Activated T-cell treated with anti-CD3 and anti-CD28 coated beads for 48 hours (primary cell): ENCODE measurements around the gene CENPI.
A peak's percentile ranks its signal among the peaks of the same experiment; 100 is the strongest.
"Not testable (repeated sequence)": the region's sequence is repeated elsewhere in the genome, so short reads cannot be mapped to it uniquely, and the experiment has no call there.

Experiments
- DNase-seq: peaks from one replicate; pipeline ENCODE4 v3.0.0-alpha.2; 2020; ENCODE audit warnings: low read depth

Gene CENPI

DNA sequence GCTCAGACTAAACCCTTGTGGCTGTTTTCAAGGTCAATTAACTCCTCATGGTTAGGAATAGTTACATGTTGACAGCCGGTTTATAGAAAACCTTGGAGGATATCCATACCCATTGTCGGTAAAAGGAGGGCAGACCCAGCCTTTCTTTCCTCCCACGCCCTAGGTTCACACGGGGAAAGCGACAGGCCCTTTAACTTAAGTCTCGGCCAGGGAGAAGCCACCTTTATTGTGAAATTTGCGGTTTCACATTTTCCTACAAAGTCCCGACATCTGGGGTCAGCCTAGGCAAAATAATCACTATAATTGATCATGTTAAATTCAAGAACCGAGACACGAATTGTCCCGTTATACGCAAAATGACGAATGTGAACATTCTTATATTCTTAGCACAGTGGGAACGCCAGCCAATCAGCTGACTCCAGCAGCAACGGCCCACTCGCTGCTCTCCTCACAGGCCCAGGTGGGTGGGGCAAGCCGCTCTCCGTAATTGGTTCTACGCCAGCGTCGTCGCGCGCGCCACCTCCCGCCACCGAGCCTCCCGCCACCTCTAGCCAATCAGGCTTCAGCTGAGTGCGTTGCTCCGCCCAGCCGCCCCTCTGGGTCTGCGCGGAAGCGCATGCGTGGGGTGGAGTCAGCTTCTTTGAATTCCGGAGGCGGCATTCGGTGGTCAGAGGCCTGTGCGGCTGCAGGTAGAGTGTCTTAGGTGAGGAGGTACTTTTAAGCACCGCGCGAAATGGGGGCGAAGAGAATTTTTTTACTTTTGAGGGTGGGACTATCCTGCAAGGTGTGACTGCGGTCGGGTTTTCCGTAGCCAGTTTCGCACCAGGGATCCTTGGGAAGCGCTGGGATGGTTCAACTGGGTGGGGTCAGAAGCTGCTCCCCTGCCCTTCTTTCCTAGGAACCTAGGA lies at the start of gene CENPI:
CENPI (plus strand) TSS at position 659 of the 908 bp plus-strand sequence. CDS start 2,867 bp downstream, outside the sequence.
- peak; percentile 88 for DNase-seq

GRCh38 chrX:101051153-101051548 lies 46.9 kb upstream of the CENPI start:
- DNase-seq = no peak

DNA sequence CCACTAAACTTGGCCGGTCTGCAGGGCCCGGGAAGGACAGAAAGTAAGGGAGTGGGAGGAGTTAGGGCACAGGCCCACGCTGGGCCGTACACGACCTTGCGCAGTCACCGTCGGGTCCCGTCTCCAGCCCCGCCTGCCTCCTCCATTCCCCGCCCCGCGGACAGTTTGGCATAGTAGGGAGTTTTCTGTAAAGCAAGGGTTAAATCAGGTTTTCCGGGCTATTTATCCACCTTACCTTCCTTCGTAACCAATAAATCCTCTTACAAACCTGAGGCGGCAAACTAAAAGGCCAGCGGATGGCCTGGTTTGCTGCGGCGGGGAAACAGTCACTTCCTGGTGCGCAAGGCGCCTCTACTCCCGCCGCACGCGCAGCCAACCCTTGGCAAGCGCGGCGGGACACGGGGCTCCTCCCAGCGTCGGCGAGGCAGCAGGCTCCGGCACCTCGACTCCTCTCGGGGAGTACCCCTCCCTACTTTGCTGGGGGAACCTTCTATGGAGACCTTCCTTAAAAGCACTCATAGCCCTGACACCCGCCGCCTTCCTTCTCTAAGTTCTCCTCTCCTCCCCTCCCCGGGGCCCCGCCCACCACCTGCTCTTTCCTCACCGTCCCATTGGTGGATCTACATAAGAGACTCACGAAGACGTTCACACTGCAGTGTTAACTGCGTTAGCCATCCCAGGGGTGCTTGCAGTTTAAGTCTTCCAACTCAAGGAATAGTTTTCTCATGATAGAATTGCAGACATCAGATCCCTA lies 46.3 kb upstream of the CENPI start, which contains the start of gene TRMT2B:
TRMT2B (minus strand) TSS at position 563 of the 754 bp plus-strand sequence. CDS start 9,822 bp downstream, outside the sequence.
- peak; percentile 64 for DNase-seq

DNA sequence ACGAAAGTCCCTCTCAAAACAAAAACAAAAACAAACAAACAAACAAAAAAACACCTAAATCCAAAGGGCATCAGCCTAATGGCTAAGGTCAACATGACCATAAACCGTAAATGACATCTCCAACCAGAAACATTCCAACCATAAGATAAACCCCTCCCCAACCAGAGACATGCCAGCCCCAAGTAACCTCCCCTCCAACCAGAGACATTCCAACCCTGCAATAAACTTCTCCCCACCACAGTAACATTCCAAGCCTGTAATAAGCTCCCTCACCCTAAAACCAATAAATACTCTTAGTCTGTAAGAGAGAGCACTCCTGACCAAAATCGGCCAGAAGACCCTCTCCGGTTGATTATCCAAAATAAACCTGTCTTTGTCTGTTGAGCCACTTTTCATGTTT lies 41.5 kb upstream of the CENPI start:
- not testable (repeated sequence) for DNase-seq

- no peak for DNase-seq
Observed at GRCh38 chrX:101057093-101057714, 40.8 kb upstream of the CENPI start.

GRCh38 chrX:101062176-101062575 lies 35.8 kb upstream of the CENPI start:
- no peak for DNase-seq

DNA sequence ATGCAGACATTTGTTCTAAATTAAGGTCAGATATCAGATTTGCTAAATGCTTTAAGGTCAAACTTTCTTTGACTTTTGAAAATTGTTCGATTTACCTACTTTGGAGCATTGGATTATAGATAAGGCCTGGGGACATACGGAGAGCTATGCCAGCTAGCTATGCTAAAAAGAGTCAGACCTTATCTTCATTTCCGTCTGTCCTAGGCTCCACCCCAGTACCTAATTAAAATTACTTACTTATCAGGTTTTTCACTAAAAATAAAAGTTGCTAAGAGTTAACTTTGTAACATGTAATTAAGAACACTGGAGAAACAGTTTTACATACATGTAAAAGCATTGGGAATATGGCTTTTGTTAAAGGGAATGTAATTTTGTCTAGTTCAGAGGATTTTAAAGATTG lies 26.4 kb upstream of the CENPI start:
- DNase-seq = no peak

- no peak for DNase-seq
Observed at GRCh38 chrX:101078716-101079598, 19.0 kb upstream of the CENPI start, which contains the start of gene TMEM35A. Gene TMEM35A (plus strand): TSS chrX:101078879. CDS start chrX:101079003, 124 bp downstream.

DNA sequence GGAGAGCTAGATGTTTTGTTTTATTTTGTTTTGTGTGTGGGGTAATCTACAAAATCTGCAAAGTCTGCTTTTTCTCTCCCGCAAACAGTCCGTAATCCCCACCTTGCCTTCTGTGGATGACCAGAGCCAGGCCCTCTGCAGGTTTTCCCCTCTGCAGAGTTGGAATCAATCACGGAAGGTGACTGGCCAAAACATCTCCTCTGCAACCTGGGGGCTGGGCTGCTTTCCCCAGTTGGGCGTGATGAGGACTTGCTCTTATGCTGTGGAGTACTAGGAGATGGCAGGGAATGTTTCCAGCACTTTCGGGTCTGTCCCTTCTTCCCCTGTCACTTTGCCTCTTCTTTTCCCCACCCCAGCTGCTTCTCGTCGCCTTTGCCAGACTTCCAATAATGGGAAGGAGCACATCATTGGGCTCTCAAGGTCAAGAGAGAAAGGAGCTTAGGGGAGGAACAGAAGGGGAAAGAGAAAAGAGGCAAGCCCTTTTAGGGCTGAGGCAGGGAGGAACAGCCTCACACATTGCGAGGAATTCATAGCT lies 18.2 kb upstream of the CENPI start:
- no peak for DNase-seq

GRCh38 chrX:101080326-101081124 lies 17.5 kb upstream of the CENPI start:
- DNase-seq = no peak

DNA sequence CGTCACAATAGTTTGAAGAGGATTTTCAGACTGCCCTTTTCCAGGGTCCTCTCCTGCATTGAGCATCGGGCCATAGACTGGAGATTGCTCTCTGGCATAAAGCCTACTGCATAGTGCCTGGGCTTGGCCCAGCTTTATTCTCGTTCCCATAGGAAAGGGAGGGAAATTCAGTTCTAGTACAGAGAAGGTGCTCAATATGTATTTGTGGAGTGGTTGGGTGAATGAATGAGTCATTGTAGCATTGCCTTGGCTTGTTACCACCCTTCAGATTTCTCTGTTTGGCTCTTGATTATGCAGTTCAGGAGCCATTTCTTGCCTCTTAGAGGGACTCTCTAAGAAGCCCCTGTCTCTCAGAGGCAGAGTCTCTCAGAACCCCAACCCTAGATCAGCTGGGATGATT lies 16.8 kb upstream of the CENPI start:
- no peak for DNase-seq

DNA sequence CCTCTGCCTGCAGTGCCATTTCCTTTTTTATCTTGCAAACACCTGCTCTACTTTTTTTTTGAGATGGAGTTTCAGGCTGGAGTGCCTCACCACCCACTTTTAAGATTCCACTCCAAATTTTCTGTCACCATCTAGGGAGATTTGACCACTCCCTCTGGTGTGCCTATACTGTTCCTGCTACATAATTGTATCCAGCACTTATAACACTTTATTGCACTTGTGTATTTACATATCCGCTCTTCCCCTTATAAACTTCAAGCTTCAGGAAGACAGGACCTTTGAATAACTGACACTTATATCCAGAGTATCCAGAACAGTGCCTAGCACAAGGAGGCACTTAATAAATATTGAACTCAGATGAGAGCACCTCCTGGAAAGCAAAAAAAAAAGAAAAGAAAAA lies 6.2 kb upstream of the CENPI start:
- no peak for DNase-seq

GRCh38 chrX:101108284-101108683 lies 10.3 kb downstream of the CENPI start:
- no peak for DNase-seq

DNA sequence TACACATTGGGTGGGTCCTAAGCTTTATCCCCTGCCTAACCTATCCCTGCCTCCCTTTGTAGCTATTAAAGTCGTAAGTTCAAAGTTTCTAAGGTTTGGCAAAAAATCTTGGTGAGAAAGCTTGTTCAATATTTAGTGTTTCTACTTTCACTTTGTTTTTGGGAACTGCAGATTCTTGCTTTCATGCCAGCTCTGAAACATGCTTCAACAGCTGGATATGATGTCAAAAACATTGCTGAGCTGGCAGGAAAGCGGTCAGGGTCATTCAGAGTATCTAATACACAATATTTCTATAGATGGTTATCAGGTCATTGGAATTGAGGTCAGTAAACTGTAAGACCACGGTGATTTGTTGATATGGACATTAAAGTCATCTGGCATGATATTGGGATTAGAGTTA lies 19.7 kb downstream of the CENPI start:
- DNase-seq = no peak

GRCh38 chrX:101136235-101136634 lies 38.2 kb downstream of the CENPI start:
- DNase-seq = no peak
